ENCODE measurements around the gene NDUFAF8. TPM values are rescaled to one million over a fixed set of nuclear protein-coding genes. Genes with fewer than 3 reads are reported as not detected.
A peak's percentile ranks its signal among the peaks of the same experiment; 100 is the strongest.

The NDUFAF8 gene
- total RNA-seq, 3 donors from 2014 or later, result 24.5 to 31.6 (median 31.2) TPM

DNA sequence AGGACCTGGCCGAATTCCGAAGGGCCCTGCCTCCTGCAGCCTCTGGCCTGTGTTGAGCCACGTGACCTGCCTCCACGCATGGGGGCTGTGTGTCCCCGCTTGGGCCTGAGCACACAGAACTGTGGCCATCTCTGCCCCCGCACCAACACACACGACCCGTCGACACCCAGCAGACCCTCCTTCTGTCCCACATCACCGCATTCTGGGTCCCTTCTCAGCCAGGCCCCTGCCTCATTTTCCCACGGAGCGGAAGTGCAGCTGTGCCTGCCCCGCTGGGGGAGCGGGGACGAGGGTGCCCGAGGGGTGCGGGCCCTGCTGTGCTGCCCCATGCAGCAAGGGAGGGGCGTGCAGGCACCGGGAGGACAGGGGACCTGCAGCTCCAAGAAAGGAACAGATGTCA is 18.4 kb downstream of the NDUFAF8 start:
- intact Hi-C loops (cut with DNase I, micrococcal nuclease), result loop anchor here in 1 of 2 donors (10.0 kb wide), 1 partner anchor 227 kb away; no protein-coding TSS in a partner anchor
- TF ChIP-seq, protein P1, sequence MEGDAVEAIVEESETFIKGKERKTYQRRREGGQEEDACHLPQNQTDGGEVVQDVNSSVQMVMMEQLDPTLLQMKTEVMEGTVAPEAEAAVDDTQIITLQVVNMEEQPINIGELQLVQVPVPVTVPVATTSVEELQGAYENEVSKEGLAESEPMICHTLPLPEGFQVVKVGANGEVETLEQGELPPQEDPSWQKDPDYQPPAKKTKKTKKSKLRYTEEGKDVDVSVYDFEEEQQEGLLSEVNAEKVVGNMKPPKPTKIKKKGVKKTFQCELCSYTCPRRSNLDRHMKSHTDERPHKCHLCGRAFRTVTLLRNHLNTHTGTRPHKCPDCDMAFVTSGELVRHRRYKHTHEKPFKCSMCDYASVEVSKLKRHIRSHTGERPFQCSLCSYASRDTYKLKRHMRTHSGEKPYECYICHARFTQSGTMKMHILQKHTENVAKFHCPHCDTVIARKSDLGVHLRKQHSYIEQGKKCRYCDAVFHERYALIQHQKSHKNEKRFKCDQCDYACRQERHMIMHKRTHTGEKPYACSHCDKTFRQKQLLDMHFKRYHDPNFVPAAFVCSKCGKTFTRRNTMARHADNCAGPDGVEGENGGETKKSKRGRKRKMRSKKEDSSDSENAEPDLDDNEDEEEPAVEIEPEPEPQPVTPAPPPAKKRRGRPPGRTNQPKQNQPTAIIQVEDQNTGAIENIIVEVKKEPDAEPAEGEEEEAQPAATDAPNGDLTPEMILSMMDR (IDR thresholded peaks at IDR 0.05), result no peak
- H3K9me3 ChIP-seq, result no peaks in the 10 kb centered on the region
- ATAC-seq (no peak), DNase-seq (no peak)
- no peaks in the 10 kb centered on the region for H3K36me3 ChIP-seq (ENCODE audit: low read depth)
- no peak overlapping the region for H3K4me3 ChIP-seq
- H3K4me1 ChIP-seq (ENCODE audit: low read depth), result peaks cover 17% of the 10 kb centered on the region

DNA sequence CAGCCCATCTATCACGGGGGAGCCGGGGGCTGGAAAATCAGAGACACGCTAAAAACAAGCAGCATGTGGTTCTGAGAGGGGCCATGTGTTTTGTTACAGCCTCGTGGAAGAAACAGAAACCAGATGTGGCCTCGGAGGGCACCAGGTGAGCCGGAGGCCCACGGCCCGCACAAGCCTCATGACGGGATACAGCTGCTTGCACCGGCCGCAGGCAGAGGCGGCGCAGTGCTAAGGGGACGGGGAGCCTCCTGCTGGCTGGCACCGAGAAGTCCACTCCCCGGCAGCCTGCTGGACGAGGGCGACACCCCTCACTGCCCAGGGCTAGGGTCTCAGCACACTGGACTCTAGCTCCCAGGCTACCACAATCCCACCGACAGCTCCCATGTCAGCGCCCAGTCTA is 19.2 kb downstream of the NDUFAF8 start:
- ATAC-seq, result no peak
- DNase-seq, result no peak
- Histone ChIP-seq H3K4me1 (ENCODE audit: low read depth) (peaks cover 10% of the 10 kb centered on the region), H3K9me3 (no peaks in the 10 kb centered on the region), H3K36me3 (ENCODE audit: low read depth) (no peaks in the 10 kb centered on the region), H3K4me3 (no peak overlapping the region)
- TF ChIP-seq, protein P1 (IDR thresholded peaks at IDR 0.05), result no peak
- intact Hi-C loops (cut with DNase I, micrococcal nuclease), result loop anchor here in 1 of 2 donors (10.0 kb wide), 1 partner anchor 227 kb away; no protein-coding TSS in a partner anchor

DNA sequence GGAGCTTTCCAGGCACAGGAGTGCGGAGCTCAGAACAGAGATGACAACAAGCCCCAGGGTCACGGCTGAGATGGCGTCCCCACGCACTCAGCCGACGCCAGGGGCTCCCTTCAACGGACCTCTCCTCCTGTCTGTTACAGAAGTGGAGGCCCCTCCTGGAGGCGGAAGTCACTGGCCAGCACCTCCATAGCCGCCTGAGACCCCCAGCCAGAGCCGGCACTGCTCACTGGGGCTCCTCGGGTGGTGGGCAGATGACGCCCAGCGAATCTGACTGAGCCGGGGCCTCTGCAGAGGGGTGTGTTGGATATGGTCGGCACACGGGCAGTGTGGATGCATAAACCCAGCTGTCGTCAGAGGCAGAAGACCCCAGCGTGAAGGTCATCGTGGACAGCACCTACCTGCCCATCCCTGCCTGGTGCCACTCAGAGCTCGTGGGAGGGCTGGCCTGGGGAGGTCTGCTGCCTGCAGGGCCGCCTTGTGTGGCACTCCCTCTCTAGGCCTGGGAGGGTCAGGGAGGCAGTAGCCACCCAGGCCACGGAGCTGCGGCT is 20.0 kb downstream of the NDUFAF8 start:
- ATAC-seq (no peak), DNase-seq (no peak)
- Histone ChIP-seq H3K4me3 (no peak overlapping the region), H3K36me3 (ENCODE audit: low read depth) (no peaks in the 10 kb centered on the region), H3K4me1 (ENCODE audit: low read depth) (peaks cover 10% of the 10 kb centered on the region), H3K9me3 (no peaks in the 10 kb centered on the region)
- intact Hi-C loops (cut with DNase I, micrococcal nuclease), result loop anchor here in 1 of 2 donors (10.0 kb wide), 1 partner anchor 226 kb away; no protein-coding TSS in a partner anchor
- TF ChIP-seq, protein P1 (IDR thresholded peaks at IDR 0.05), result no peak

DNA sequence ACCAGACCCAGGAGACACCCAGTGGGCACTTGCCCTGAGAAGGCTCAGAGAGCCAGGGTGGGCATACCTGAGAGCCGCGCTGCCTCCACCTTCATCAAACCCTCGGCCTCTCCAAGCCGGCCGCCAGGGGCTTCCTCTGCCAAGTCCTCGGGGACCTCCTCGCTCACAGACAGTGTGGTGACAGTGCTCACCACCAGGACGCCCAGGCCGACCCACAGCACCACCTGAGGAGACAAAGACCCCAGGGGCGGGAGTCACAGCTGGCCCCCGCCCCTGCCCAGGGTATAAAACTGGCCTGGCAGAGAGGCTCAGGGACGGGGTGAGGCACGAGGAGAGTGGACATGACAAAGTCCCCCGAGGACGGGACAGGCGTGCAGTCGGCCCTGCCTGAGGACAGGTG is 21.1 kb downstream of the NDUFAF8 start:
- Histone ChIP-seq H3K4me1 (ENCODE audit: low read depth) (peaks cover 4% of the 10 kb centered on the region), H3K4me3 (no peak overlapping the region), H3K9me3 (no peaks in the 10 kb centered on the region), H3K36me3 (ENCODE audit: low read depth) (no peaks in the 10 kb centered on the region)
- DNase-seq (no peak), ATAC-seq (no peak)
- intact Hi-C loops (cut with DNase I, micrococcal nuclease), result no loop called here
- TF ChIP-seq, protein P1 (IDR thresholded peaks at IDR 0.05), result no peak

DNA sequence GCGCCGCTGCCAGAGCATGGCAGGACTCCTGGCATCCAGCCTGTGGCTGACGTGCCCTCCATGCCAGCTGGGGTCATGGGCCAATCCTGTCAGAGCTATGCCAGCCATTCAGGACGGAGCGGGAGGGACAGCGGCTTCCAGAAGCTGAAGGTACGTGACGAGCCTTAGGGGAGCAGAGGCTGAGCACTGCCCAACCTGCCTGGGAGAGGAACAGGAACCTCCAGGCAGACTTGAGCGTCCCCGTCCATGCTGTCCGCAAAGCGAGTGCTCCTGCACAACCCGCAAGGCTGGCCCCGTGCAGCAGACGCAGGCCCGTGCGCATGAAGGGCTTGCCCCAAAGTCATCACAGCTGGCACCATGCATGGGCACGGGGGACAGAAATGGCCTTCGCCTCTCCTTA is 21.5 kb downstream of the NDUFAF8 start:
- no peak for ATAC-seq
- Histone ChIP-seq H3K4me3 (no peak overlapping the region), H3K36me3 (ENCODE audit: low read depth) (no peaks in the 10 kb centered on the region), H3K9me3 (no peaks in the 10 kb centered on the region), H3K4me1 (ENCODE audit: low read depth) (no peaks in the 10 kb centered on the region)
- intact Hi-C loops (cut with DNase I, micrococcal nuclease), result no loop called here
- peak in 1 of 3 donors; percentile 21 for DNase-seq
- TF ChIP-seq, protein P1 (IDR thresholded peaks at IDR 0.05), result no peak
